WTC11 (cell line): ENCODE data around the gene ALPI. TPM values are rescaled to one million over a fixed set of nuclear protein-coding genes. Genes with fewer than 3 reads are reported as not detected.

Source experiments
- ATAC-seq: fragments of 200-7000 bp; cut with Tn5 transposase; 2 replicates; pipeline ENCODE4 v1.10.0; 2021; ENCODE audit warnings: mild to moderate bottlenecking, moderate library complexity
- CTCF ChIA-PET: fragments of 300-600 bp; sonication (Branson Sonifier 250); formaldehyde crosslinking; loops from one replicate; lab custom pipeline; 2021; ENCODE audit warnings: antibody characterized with exemption; lab: Charles Lee
- POLR2A ChIA-PET: fragments of 350-600 bp; sonication (Branson Sonifier 250); formaldehyde crosslinking; loops from one replicate; lab custom pipeline; 2021; ENCODE audit warnings: antibody characterized with exemption; lab: Charles Lee
- DNase-seq: peaks from one replicate; pipeline ENCODE4 v3.0.0; 2021; ENCODE audit warnings: low spot score
- H3K27ac Mint-ChIP-seq: 2 replicates; pipeline ENCODE4 v1.8.0; 2021; ENCODE audit warnings: mixed read lengths
- H3K27me3 Mint-ChIP-seq: 2 replicates; pipeline ENCODE4 v1.8.0; 2021; ENCODE audit warnings: low read depth, mild to moderate bottlenecking, moderate library complexity, mixed read lengths
- H3K36me3 Mint-ChIP-seq: 2 replicates; pipeline ENCODE4 v1.8.0; 2021; ENCODE audit warnings: mixed read lengths
- H3K4me1 Mint-ChIP-seq: 2 replicates; pipeline ENCODE4 v1.8.0; 2022; ENCODE audit warnings: mixed read lengths
- H3K4me3 Mint-ChIP-seq: 2 replicates; pipeline ENCODE4 v1.8.0; 2021; ENCODE audit warnings: mild to moderate bottlenecking, moderate library complexity, mixed read lengths
- H3K9me3 Mint-ChIP-seq: 2 replicates; pipeline ENCODE4 v1.8.0; 2021; ENCODE audit warnings: mixed read lengths
- CREB1 ChIP-seq: sonication (generic); formaldehyde crosslinking; IDR thresholded peaks from 2 replicates; pipeline ENCODE4 v1.8.0; 2023; ENCODE audit warnings: mild to moderate bottlenecking, missing genetic modification reagents
- E2F5 ChIP-seq: sonication (generic); formaldehyde crosslinking; IDR thresholded peaks from 2 replicates; pipeline ENCODE4 v1.8.1; 2022; ENCODE audit warnings: mild to moderate bottlenecking, moderate library complexity, missing genetic modification reagents
- ELF4 ChIP-seq: sonication (generic); formaldehyde crosslinking; IDR thresholded peaks from 2 replicates; pipeline ENCODE4 v1.8.1; 2022; ENCODE audit warnings: low read depth, mild to moderate bottlenecking, moderate library complexity, missing genetic modification reagents
- EMX1 ChIP-seq: fragments of 250-450 bp; sonication (Bioruptor Pico); IDR thresholded peaks from 2 replicates; pipeline ENCODE4 v1.8.0; 2021; ENCODE audit warnings: mild to moderate bottlenecking
- ESRRA ChIP-seq: sonication (generic); formaldehyde crosslinking; IDR thresholded peaks from 2 replicates; pipeline ENCODE4 v1.8.1; 2022; ENCODE audit warnings: mild to moderate bottlenecking, missing genetic modification reagents, borderline replicate concordance
- FOXP1 ChIP-seq: sonication (generic); formaldehyde crosslinking; IDR thresholded peaks from 2 replicates; pipeline ENCODE4 v1.8.0; 2022; ENCODE audit warnings: missing genetic modification reagents, mild to moderate bottlenecking, moderate library complexity, borderline replicate concordance
- HMGA2 ChIP-seq: fragments of 250-450 bp; sonication (Bioruptor Pico); IDR thresholded peaks from 2 replicates; pipeline ENCODE4 v1.4.0; 2021; ENCODE audit warnings: mild to moderate bottlenecking, moderate library complexity
- MLX ChIP-seq: sonication (generic); formaldehyde crosslinking; IDR thresholded peaks from 2 replicates; pipeline ENCODE4 v1.8.1; 2023; ENCODE audit warnings: mild to moderate bottlenecking, missing genetic modification reagents, moderate library complexity
- OVOL2 ChIP-seq: fragments of 250-450 bp; sonication (Bioruptor Pico); IDR thresholded peaks from 2 replicates; pipeline ENCODE4 v1.9.0; 2021; ENCODE audit warnings: mild to moderate bottlenecking, borderline replicate concordance
- PRRX2 ChIP-seq: fragments of 250-450 bp; sonication (Bioruptor Pico); IDR thresholded peaks from 2 replicates; pipeline ENCODE4 v1.8.0; 2021; ENCODE audit warnings: mild to moderate bottlenecking
- RORB ChIP-seq: fragments of 250-450 bp; sonication (Bioruptor Pico); IDR thresholded peaks from 2 replicates; pipeline ENCODE4 v1.9.0; 2021; ENCODE audit warnings: mild to moderate bottlenecking
- SMAD4 ChIP-seq: sonication (generic); formaldehyde crosslinking; IDR thresholded peaks from 2 replicates; pipeline ENCODE4 v1.8.0; 2022; ENCODE audit warnings: mild to moderate bottlenecking, missing genetic modification reagents
- STAT6 ChIP-seq: sonication (generic); formaldehyde crosslinking; conservative IDR thresholded peaks from 2 replicates; pipeline ENCODE4 v1.8.1; 2023; ENCODE audit warnings: mild to moderate bottlenecking, low read depth, missing genetic modification reagents, moderate library complexity
- USF2 ChIP-seq: sonication (generic); formaldehyde crosslinking; IDR thresholded peaks from 2 replicates; pipeline ENCODE4 v1.8.1; 2023; ENCODE audit warnings: mild to moderate bottlenecking, missing genetic modification reagents, moderate library complexity
- ZBTB43 ChIP-seq: sonication (generic); formaldehyde crosslinking; IDR thresholded peaks from 2 replicates; pipeline ENCODE4 v1.8.1; 2023; ENCODE audit warnings: mild to moderate bottlenecking, missing genetic modification reagents
- ZNF281 ChIP-seq: sonication (generic); formaldehyde crosslinking; IDR thresholded peaks from 2 replicates; pipeline ENCODE4 v1.8.0; 2023; ENCODE audit warnings: mild to moderate bottlenecking, missing genetic modification reagents
- ZNF512 ChIP-seq: sonication (generic); formaldehyde crosslinking; IDR thresholded peaks from 2 replicates; pipeline ENCODE4 v1.8.1; 2022; ENCODE audit warnings: missing genetic modification reagents, borderline replicate concordance
- total RNA-seq: library from RNA; stranded (reverse); gene quantifications from 3 replicates; pipeline ENCODE4 v1.2.3, GENCODE V29; 2021

Gene ALPI
- total RNA-seq, 1 experiment from 2014 or later, result not detected

- Mint-ChIP-seq H3K27ac (no peak overlapping the region), H3K4me1 (no peaks in the 10 kb centered on the region)
- ATAC-seq, result no peak
- TF ChIP-seq STAT6 (CRISPR knock-in tag), result no peak
- no peak for TF ChIP-seq MLX (CRISPR knock-in tag)
- TF ChIP-seq CREB1, result no peak
- no peak for TF ChIP-seq FOXP1 (CRISPR knock-in tag)
- TF ChIP-seq E2F5 (CRISPR knock-in tag), result no peak
- TF ChIP-seq ZNF281 (CRISPR knock-in tag), result no peak
- TF ChIP-seq HMGA2 (CRISPR knock-in tag), result no peak
- no peak for TF ChIP-seq OVOL2 (CRISPR knock-in tag)
- no peak for TF ChIP-seq RORB (CRISPR knock-in tag)
- TF ChIP-seq PRRX2 (CRISPR knock-in tag), result no peak
- no peak for TF ChIP-seq ZBTB43 (CRISPR knock-in tag)
- no peak for TF ChIP-seq EMX1 (CRISPR knock-in tag)
- TF ChIP-seq USF2, result no peak
- no peak for TF ChIP-seq SMAD4 (CRISPR knock-in tag)
- no peak for TF ChIP-seq ELF4 (CRISPR knock-in tag)
- no peak for TF ChIP-seq ESRRA (CRISPR knock-in tag)
- TF ChIP-seq ZNF512 (CRISPR knock-in tag), result no peak
- TF ChIP-seq, all 79 proteins: peak for 0
- Mint-ChIP-seq H3K36me3 (no peaks in the 10 kb centered on the region), H3K9me3 (no peaks in the 10 kb centered on the region), H3K4me3 (no peak overlapping the region), H3K27me3 (no peaks in the 10 kb centered on the region)
- POLR2A ChIA-PET, result no interaction called here
- CTCF ChIA-PET, result interaction anchor here (0.9 to 6.0 kb wide), 16 partner anchors 9 to 121 kb away, joined by 3 to 104 read pairs (median 4); partner anchors contain the start of genes CHRND and PRSS56
- no peak for DNase-seq
Observed at GRCh38 chr2:232447091-232447620, 8.8 kb upstream of the ALPI start.
